Measurements from ENCODE around the gene OR13J1. TPM values are rescaled to one million over a fixed set of nuclear protein-coding genes. Genes with fewer than 3 reads are reported as not detected.

Gene OR13J1
- polyA plus RNA-seq, 3 donors: not detected

GRCh38 chr9:35864695-35865255, 5.4 kb downstream of the OR13J1 start:
- 79 to 88% (median 85%) methylated on average over 8 of the region's 8 CpGs for WGBS, 3 donors
- H3K27ac ChIP-seq (ENCODE audit: low read depth, low read length): no peak overlapping the region

- no peak overlapping the region for H3K27ac ChIP-seq (ENCODE audit: low read depth, low read length)
- WGBS, 3 donors: 67 to 78% (median 75%) methylated on average over 8 of the region's 8 CpGs
Measured at GRCh38 chr9:35863583-35863982, 6.6 kb downstream of the OR13J1 start.

GRCh38 chr9:35862328-35862727, 7.9 kb downstream of the OR13J1 start:
- no peak overlapping the region for H3K27ac ChIP-seq (ENCODE audit: low read depth, low read length)
- 73 to 94% (median 92%) methylated on average over 4 of the region's 4 CpGs for WGBS, 3 donors

GRCh38 chr9:35861161-35861897, 8.9 kb downstream of the OR13J1 start:
- no peak overlapping the region for H3K27ac ChIP-seq (ENCODE audit: low read depth, low read length)
- WGBS, 3 donors: 50 to 72% (median 69%) methylated on average over 12 of the region's 12 CpGs

- 41 to 43% (median 42%) methylated on average over 3 of the region's 3 CpGs for WGBS, 3 donors
- no peak overlapping the region for H3K27ac ChIP-seq (ENCODE audit: low read depth, low read length)
Measured at GRCh38 chr9:35859990-35860339, 10.2 kb downstream of the OR13J1 start.

- H3K27ac ChIP-seq (ENCODE audit: low read depth, low read length): no peak overlapping the region
- 54 to 58% (median 56%) methylated on average over 16 of the region's 16 CpGs for WGBS, 3 donors
Measured at GRCh38 chr9:35859310-35859989, 10.8 kb downstream of the OR13J1 start.

- H3K27ac ChIP-seq (ENCODE audit: low read depth, low read length): no peak overlapping the region
- 55 to 78% (median 59%) methylated on average over 5 of the region's 5 CpGs for WGBS, 3 donors
Measured at GRCh38 chr9:35858458-35858857, 11.7 kb downstream of the OR13J1 start.

- no peak overlapping the region for H3K27ac ChIP-seq (ENCODE audit: low read depth, low read length)
- WGBS, 3 donors: 81 to 88% (median 86%) methylated on average over 5 of the region's 5 CpGs
Measured at GRCh38 chr9:35856882-35857281, 13.3 kb downstream of the OR13J1 start.

- no peak overlapping the region for H3K27ac ChIP-seq (ENCODE audit: low read depth, low read length)
- 72 to 80% (median 74%) methylated on average over 3 of the region's 3 CpGs for WGBS, 3 donors
Measured at GRCh38 chr9:35856206-35856605, 14.0 kb downstream of the OR13J1 start.

- H3K27ac ChIP-seq (ENCODE audit: low read depth, low read length): no peak overlapping the region
- WGBS, 3 donors: 81 to 88% (median 87%) methylated on average over 7 of the region's 7 CpGs
Measured at GRCh38 chr9:35854091-35854762, 16.0 kb downstream of the OR13J1 start.

- 86 to 89% (median 88%) methylated on average over 22 to 25 of the region's 25 CpGs for WGBS, 3 donors
Measured at GRCh38 chr9:35852876-35853865, 17.0 kb downstream of the OR13J1 start.

GRCh38 chr9:35852267-35852815, 17.9 kb downstream of the OR13J1 start:
- 90 to 98% (median 97%) methylated on average over 2 of the region's 2 CpGs for WGBS, 3 donors
- H3K27ac ChIP-seq (ENCODE audit: low read depth, low read length): no peak overlapping the region

More at GRCh38 chr9:35852876-35853865, 17.0 kb downstream of the OR13J1 start:
- H3K27ac ChIP-seq (ENCODE audit: low read depth, low read length): no peak overlapping the region

GRCh38 chr9:35847792-35848572, 22.2 kb downstream of the OR13J1 start:
- no peak overlapping the region for H3K27ac ChIP-seq (ENCODE audit: low read depth, low read length)
- 76 to 86% (median 79%) methylated on average over 4 of the region's 4 CpGs for WGBS, 3 donors

- 48 to 61% (median 48%) methylated on average over 53 of the region's 53 CpGs for WGBS, 3 donors
- peak overlapping the region; percentile 43 for H3K27ac ChIP-seq (ENCODE audit: low read depth, low read length)
Measured at GRCh38 chr9:35845824-35846771, 24.1 kb downstream of the OR13J1 start.

GRCh38 chr9:35844628-35845270, 25.5 kb downstream of the OR13J1 start:
- H3K27ac ChIP-seq (ENCODE audit: low read depth, low read length): no peak overlapping the region
- 22 to 40% (median 28%) methylated on average over 7 of the region's 7 CpGs for WGBS, 3 donors
